HG02798 (cell line): ENCODE data around the gene FAH.

ENCODE experiments used
- ATAC-seq: cut with Tn5 transposase; IDR thresholded peaks from one replicate; pipeline ENCODE4 v1.9.1; 2021; ENCODE audit warnings: mild to moderate bottlenecking; ENCODE audit not compliant: unreplicated experiment, poor library complexity

The FAH gene

GRCh38 chr15:80191897-80192595, 39.2 kb downstream of the FAH start:
- ATAC-seq = no peak

- no peak for ATAC-seq
Measured at GRCh38 chr15:80194186-80194585, 41.4 kb downstream of the FAH start.

GRCh38 chr15:80194914-80195313, 42.1 kb downstream of the FAH start:
- no peak for ATAC-seq

GRCh38 chr15:80199366-80199765, 46.6 kb downstream of the FAH start:
- ATAC-seq = no peak

- ATAC-seq = no peak
Measured at GRCh38 chr15:80199869-80200268, 47.1 kb downstream of the FAH start.

GRCh38 chr15:80201256-80202015, 48.6 kb downstream of the FAH start:
- ATAC-seq = no peak

- no peak for ATAC-seq
Measured at GRCh38 chr15:80202016-80202315, 49.2 kb downstream of the FAH start.

- ATAC-seq = no peak
Measured at GRCh38 chr15:80202641-80203360, 50.0 kb downstream of the FAH start.

- ATAC-seq = no peak
Measured at GRCh38 chr15:80203361-80203885, 50.6 kb downstream of the FAH start.

- no peak for ATAC-seq
Measured at GRCh38 chr15:80204231-80204630, 51.4 kb downstream of the FAH start.

GRCh38 chr15:80207887-80208286, 55.1 kb downstream of the FAH start:
- no peak for ATAC-seq

- ATAC-seq = no peak
Measured at GRCh38 chr15:80208758-80209734, 56.2 kb downstream of the FAH start.

- ATAC-seq = no peak
Measured at GRCh38 chr15:80210611-80211573, 58.1 kb downstream of the FAH start.

- ATAC-seq = no peak
Measured at GRCh38 chr15:80211976-80212375, 59.2 kb downstream of the FAH start.

- ATAC-seq = no peak
Measured at GRCh38 chr15:80214910-80215309, 62.1 kb downstream of the FAH start.

GRCh38 chr15:80216141-80216540, 63.3 kb downstream of the FAH start:
- ATAC-seq = no peak

GRCh38 chr15:80216911-80217310, 64.1 kb downstream of the FAH start:
- ATAC-seq = no peak

- no peak for ATAC-seq
Measured at GRCh38 chr15:80217327-80217900, 64.6 kb downstream of the FAH start.

- no peak for ATAC-seq
Measured at GRCh38 chr15:80219955-80220354, 67.2 kb downstream of the FAH start.
